ENCODE results near the gene SMAD6.

Gene SMAD6

DNA sequence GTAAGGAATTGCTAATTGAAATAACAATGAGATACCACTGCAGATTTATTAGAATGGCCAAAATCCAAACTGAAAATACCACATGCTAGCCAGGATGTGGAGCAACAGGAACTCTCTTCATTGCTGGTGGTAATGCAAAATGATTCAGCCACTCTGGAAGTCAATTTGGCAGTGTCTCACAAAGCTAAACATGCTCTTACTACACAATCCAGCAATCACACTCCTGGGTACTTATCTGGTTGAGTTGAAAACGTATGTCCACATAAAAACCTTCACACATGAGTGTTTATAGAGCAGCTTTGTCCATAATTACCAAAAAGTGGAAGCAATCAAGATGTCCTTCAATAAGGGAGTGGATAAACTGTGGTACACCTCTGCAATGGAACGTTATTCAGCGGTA is 113.3 kb downstream of the SMAD6 start:
- no peak for DNase-seq (ENCODE audit: low read depth)
- H3K4me3 ChIP-seq (ENCODE audit: low read depth, low read length) = no peak overlapping the region
- TF ChIP-seq, protein P1, sequence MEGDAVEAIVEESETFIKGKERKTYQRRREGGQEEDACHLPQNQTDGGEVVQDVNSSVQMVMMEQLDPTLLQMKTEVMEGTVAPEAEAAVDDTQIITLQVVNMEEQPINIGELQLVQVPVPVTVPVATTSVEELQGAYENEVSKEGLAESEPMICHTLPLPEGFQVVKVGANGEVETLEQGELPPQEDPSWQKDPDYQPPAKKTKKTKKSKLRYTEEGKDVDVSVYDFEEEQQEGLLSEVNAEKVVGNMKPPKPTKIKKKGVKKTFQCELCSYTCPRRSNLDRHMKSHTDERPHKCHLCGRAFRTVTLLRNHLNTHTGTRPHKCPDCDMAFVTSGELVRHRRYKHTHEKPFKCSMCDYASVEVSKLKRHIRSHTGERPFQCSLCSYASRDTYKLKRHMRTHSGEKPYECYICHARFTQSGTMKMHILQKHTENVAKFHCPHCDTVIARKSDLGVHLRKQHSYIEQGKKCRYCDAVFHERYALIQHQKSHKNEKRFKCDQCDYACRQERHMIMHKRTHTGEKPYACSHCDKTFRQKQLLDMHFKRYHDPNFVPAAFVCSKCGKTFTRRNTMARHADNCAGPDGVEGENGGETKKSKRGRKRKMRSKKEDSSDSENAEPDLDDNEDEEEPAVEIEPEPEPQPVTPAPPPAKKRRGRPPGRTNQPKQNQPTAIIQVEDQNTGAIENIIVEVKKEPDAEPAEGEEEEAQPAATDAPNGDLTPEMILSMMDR (IDR thresholded peaks at IDR 0.05; ENCODE audit: low read depth, low read length, missing control alignments) = no peak

DNA sequence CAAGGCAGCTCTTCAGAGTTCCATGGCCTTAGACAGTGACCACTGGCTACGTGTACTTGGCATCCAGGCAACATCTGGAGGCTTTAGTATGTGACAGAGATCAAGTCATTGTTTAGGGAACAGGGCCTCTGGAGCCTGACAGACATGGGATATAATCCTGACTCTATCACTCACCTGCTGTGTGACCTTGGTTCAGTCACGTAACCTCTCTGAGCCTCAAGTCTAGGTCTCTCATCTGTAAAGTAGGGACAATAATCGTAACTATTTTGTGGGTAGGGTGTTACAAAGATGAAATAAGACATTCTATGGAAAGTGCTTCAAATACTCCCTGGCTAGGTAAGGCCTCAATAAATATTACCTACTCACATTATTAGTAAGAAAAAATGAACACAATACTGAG is 114.2 kb downstream of the SMAD6 start:
- DNase-seq (ENCODE audit: low read depth) = no peak
- no peak overlapping the region for H3K4me3 ChIP-seq (ENCODE audit: low read depth, low read length)
- TF ChIP-seq, protein P1 (IDR thresholded peaks at IDR 0.05; ENCODE audit: low read depth, low read length, missing control alignments) = no peak

DNA sequence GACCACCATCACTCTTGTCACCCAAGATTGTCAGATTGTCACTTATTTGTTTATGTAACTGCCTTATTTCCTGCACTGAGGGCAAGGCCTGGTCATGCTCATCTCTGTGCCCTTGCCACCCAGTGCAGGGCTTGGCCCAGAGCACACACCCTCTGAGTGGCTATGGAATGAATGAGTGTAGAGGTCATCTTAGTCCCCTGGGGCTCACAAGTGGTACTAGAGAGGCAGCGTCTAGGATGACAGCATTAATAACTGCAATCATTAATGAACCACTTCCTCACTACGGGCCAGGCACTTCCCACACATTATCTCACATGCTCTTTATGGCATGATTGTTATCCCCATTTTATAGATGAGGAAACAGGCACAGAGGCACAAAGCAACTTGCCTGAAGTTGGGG is 117.0 kb downstream of the SMAD6 start:
- TF ChIP-seq, protein P1 (IDR thresholded peaks at IDR 0.05; ENCODE audit: low read depth, low read length, missing control alignments) = no peak
- no peak overlapping the region for H3K4me3 ChIP-seq (ENCODE audit: low read depth, low read length)
- no peak for DNase-seq (ENCODE audit: low read depth)

DNA sequence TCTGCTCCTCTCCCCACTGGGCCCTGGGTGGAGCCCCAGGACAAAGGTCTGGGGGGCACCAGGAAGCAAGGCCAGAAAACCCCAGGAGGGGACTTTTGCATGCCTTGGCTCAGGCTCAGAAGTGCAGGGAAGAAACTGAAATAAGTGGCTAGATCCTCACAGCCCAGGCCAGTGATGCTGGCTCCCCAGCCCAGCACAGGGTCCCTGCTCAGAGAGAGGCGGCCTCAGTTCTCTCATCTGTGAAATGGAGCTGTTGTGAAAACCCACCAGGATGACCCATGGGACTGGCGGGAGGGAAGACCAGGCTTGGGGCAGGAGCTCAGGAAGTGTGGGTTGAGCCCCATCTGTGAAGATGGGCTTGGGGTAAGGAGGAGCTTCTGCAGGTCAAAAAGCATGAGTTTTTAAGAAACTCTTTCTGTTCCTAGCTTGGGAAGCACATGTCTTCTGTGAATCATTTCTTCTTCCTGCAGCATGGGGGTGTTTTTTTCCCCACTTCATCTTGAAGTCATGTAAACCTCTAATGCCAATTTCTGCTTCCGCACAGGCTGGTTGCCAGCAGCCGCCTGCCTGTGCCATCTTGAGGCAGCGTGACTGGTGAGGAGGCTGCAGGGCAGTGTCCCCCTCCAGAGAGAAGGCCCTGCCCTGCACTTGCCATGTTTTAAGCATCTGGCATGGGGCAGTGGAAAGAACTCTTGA is 118.6 kb downstream of the SMAD6 start:
- no peak for DNase-seq (ENCODE audit: low read depth)
- TF ChIP-seq, protein P1 (IDR thresholded peaks at IDR 0.05; ENCODE audit: low read depth, low read length, missing control alignments) = no peak
- H3K4me3 ChIP-seq (ENCODE audit: low read depth, low read length) = no peak overlapping the region

DNA sequence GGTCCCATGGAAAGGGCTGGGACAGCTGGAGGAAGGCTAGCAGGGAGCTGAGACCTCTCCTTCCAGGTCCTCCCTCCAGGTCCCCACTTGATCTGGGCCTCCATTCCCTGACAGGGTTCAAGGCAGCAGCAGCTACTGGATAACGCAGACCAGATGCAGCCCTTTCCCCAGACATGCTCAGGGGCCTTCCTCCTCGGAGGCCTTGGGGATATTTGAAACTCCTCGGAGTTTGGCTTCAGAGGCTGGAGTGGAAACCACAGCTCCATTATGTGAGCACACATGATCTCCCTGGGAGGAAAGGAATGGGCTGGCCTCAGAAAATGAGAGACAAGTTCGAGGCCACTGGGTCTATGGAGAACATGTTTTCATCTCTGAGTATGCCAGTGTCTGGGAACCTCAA is 119.3 kb downstream of the SMAD6 start:
- DNase-seq (ENCODE audit: low read depth) = no peak
- TF ChIP-seq, protein P1 (IDR thresholded peaks at IDR 0.05; ENCODE audit: low read depth, low read length, missing control alignments) = no peak
- no peak overlapping the region for H3K4me3 ChIP-seq (ENCODE audit: low read depth, low read length)

DNA sequence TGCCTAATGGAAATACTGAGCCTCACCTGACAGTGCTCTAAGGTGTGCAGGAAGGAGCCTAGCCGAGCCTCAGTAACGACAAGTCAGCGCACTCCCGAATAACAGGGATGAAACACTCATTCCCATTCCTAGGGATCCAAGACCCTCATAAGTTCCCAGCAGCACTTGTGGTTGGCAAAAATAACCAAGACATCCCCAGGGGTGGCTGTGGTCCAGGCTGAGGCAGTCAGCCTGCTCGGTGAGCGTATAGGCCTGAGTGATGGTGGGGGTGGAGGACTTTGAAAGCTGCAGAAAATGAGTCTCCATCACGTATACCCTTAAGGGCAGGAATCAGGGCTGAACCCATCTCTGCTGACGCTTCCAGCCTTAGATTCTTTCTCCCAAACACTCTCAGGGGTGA is 120.1 kb downstream of the SMAD6 start:
- no peak overlapping the region for H3K4me3 ChIP-seq (ENCODE audit: low read depth, low read length)
- TF ChIP-seq, protein P1 (IDR thresholded peaks at IDR 0.05; ENCODE audit: low read depth, low read length, missing control alignments) = no peak
- DNase-seq (ENCODE audit: low read depth) = no peak

DNA sequence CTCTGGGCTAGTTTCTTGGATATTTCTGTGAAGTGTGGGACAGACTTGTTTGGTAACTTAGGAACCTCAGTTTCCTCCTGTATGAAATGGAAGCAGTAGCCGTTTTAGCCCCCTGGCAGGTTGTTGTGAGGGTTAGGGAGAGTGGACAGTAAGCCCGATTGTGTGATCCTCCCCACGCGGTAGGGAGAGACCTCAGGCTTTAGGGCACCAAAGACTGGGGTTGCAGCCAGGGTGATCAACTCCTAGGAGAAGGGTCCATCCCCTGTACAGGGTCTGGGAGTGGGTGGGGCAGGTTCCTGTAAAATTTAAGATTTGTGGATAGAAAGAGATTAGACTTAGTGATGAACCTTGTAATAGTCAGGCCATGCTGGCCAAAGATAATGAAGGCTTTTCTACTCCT is 120.5 kb downstream of the SMAD6 start:
- TF ChIP-seq, protein P1 (IDR thresholded peaks at IDR 0.05; ENCODE audit: low read depth, low read length, missing control alignments) = no peak
- no peak overlapping the region for H3K4me3 ChIP-seq (ENCODE audit: low read depth, low read length)
- no peak for DNase-seq (ENCODE audit: low read depth)
